Esophagus muscularis mucosa (tissue), 3 donors: ENCODE data around the gene IFITM2.

Experiments
- POLR2A ChIP-seq: fragments of 450-650 bp; IDR thresholded peaks from one replicate; pipeline ENCODE4 v1.6.1; 2017; ENCODE audit warnings: antibody characterized with exemption, moderate library complexity, mild to moderate bottlenecking, low read depth
- POLR2AphosphoS5 ChIP-seq, 2 donors: sonication (generic); formaldehyde crosslinking; IDR thresholded peaks; one replicate each; pipeline ENCODE4 v1.6.1; 2017; ENCODE audit warnings: antibody characterized with exemption in 2 of 2
- TF ChIP-seq, protein P1 (sequence below), 3 experiments: fragments of 200-600 bp in 2 of 3; fragments of 450-650 bp in 1 of 3; sonication (generic) in 2 of 3; IDR thresholded peaks; one replicate each; pipeline ENCODE4 v1.5.1; 2017 to 2019; ENCODE audit warnings: antibody characterized with exemption in 3 of 3, mild to moderate bottlenecking in 2 of 3, moderate library complexity in 1 of 3

DNA sequence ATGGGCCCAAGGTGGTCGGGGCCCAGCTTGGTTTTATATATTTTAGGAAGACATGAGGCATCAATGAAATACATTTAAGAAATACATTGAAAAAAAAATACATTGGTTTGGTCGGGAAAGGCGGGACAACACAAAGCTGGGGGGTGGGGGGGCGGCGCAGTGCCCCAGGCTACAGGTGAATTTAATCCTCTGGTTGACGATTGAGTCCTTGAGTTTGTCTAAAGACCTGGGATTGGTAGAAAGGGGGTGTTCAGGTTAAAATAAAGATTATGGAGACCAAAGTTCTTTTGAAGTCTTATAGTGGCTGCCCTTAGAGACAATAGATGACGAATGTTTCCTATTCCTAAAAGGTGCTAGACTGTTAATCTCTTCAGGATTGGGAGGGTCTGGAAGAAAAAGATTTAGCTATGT is 9.3 kb downstream of the IFITM2 start:
- TF ChIP-seq, protein P1, sequence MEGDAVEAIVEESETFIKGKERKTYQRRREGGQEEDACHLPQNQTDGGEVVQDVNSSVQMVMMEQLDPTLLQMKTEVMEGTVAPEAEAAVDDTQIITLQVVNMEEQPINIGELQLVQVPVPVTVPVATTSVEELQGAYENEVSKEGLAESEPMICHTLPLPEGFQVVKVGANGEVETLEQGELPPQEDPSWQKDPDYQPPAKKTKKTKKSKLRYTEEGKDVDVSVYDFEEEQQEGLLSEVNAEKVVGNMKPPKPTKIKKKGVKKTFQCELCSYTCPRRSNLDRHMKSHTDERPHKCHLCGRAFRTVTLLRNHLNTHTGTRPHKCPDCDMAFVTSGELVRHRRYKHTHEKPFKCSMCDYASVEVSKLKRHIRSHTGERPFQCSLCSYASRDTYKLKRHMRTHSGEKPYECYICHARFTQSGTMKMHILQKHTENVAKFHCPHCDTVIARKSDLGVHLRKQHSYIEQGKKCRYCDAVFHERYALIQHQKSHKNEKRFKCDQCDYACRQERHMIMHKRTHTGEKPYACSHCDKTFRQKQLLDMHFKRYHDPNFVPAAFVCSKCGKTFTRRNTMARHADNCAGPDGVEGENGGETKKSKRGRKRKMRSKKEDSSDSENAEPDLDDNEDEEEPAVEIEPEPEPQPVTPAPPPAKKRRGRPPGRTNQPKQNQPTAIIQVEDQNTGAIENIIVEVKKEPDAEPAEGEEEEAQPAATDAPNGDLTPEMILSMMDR (IDR thresholded peaks at IDR 0.05), result no peak
- TF ChIP-seq POLR2AphosphoS5 (IDR thresholded peaks at IDR 0.05) (no peak), POLR2A (no peak)
